Measurements from ENCODE around the gene INTS15.

DNA sequence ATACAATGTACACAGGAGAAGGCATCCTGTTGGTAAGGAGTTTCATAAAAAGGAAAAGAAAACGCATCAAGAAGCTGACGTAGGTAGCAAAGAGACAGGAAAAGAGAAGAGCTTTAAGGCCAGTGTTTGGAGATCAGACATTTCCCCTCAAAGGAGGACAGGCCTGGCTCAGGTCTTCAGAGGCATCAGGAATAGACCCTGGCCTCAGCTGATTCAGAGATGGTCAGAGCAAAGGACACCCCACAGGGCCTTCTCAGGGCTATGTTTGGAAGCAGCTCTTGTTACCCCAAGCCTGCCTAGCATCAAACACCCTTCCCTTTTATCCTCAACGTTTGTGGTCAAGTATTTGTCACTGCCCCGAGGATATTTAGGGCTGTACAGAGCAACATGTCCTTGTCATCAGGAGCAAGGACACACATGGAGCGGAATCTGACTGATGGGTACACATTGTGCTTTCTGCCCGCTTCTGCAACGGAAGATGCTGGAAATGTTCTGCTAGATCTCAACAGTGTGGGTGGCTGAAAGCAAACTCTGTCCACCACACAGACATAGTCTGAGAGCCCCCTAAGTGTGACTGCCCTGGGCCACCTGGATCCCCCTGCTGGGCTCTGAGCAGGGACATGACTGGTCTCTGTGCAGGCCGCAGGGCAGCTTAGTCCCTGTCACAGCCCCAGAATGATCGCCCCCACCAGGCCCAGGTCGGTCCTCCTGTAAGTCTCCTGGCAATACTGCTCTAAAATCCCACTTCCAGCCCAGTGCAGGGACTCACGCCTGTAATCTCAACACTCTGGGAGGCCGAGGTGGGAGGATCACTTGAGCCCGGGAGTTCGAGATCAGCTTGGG lies 13.6 kb upstream of the INTS15 start:
- TF ChIP-seq, protein P1, sequence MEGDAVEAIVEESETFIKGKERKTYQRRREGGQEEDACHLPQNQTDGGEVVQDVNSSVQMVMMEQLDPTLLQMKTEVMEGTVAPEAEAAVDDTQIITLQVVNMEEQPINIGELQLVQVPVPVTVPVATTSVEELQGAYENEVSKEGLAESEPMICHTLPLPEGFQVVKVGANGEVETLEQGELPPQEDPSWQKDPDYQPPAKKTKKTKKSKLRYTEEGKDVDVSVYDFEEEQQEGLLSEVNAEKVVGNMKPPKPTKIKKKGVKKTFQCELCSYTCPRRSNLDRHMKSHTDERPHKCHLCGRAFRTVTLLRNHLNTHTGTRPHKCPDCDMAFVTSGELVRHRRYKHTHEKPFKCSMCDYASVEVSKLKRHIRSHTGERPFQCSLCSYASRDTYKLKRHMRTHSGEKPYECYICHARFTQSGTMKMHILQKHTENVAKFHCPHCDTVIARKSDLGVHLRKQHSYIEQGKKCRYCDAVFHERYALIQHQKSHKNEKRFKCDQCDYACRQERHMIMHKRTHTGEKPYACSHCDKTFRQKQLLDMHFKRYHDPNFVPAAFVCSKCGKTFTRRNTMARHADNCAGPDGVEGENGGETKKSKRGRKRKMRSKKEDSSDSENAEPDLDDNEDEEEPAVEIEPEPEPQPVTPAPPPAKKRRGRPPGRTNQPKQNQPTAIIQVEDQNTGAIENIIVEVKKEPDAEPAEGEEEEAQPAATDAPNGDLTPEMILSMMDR (IDR thresholded peaks at IDR 0.05): no peak
- no peak for TF ChIP-seq POLR2A (IDR thresholded peaks at IDR 0.05)
- no peak for TF ChIP-seq POLR2AphosphoS5 (IDR thresholded peaks at IDR 0.05)
- no peak for TF ChIP-seq EP300 (IDR thresholded peaks at IDR 0.05)

Data from upper lobe of left lung (tissue), 4 donors.